Liver (tissue), 9 donors: ENCODE data around the gene FOLR1. TPM values are rescaled to one million over a fixed set of nuclear protein-coding genes. Genes with fewer than 3 reads are reported as not detected.

Source experiments
- DNase-seq: peaks from one replicate; pipeline ENCODE4 v3.0.0-alpha.2; 2017; ENCODE audit warnings: low spot score
- H3K27ac ChIP-seq, 2 donors: one replicate each; pipeline ENCODE4 v1.7.0; 2013; ENCODE audit warnings: inconsistent platforms in 2 of 2, low read length in 2 of 2, control low read depth in 1 of 2, low read depth in 1 of 2, mild to moderate bottlenecking in 1 of 2
- H3K27me3 ChIP-seq, 4 donors: one replicate each; pipeline versions ENCODE4 v1.6.1 to v1.7.0; 2013; ENCODE audit warnings: low read length in 3 of 4, inconsistent platforms in 1 of 4, mild to moderate bottlenecking in 1 of 4, moderate library complexity in 1 of 4; ENCODE audit not compliant: control insufficient read depth in 4 of 4, insufficient read depth in 4 of 4
- H3K36me3 ChIP-seq, 4 donors: one replicate each; pipeline versions ENCODE4 v1.6.1 to v1.7.0; 2013; ENCODE audit warnings: low read length in 3 of 4, mild to moderate bottlenecking in 3 of 4, low read depth in 1 of 4, moderate library complexity in 1 of 4; ENCODE audit not compliant: control insufficient read depth in 4 of 4, insufficient read depth in 3 of 4
- H3K4me1 ChIP-seq, 4 donors: one replicate each; pipeline versions ENCODE4 v1.6.1 to v1.7.0; 2013; ENCODE audit warnings: low read length in 3 of 4, mild to moderate bottlenecking in 3 of 4, moderate library complexity in 1 of 4; ENCODE audit not compliant: control insufficient read depth in 4 of 4, insufficient read depth in 4 of 4
- H3K4me3 ChIP-seq, 3 donors: one replicate each; pipeline versions ENCODE4 v1.6.1 to v1.7.0; 2013; ENCODE audit warnings: low read length in 3 of 3, control low read depth in 1 of 3, low read depth in 1 of 3, mild to moderate bottlenecking in 1 of 3
- H3K9ac ChIP-seq, 2 donors: one replicate each; pipeline ENCODE4 v1.7.0; 2013; ENCODE audit warnings: low read length in 2 of 2, mild to moderate bottlenecking in 2 of 2, moderate library complexity in 2 of 2, control low read depth in 1 of 2, low read depth in 1 of 2
- H3K9me3 ChIP-seq, 4 donors: one replicate each; pipeline versions ENCODE4 v1.6.1 to v1.7.0; 2013; ENCODE audit warnings: low read length in 3 of 4; ENCODE audit not compliant: control insufficient read depth in 4 of 4
- EGR1 ChIP-seq, 2 donors: IDR thresholded peaks; 2 replicates each; pipeline ENCODE4 v1.6.1; 2016 to 2018; ENCODE audit warnings: antibody characterized with exemption in 2 of 2, low read depth in 2 of 2
- FOXA1 ChIP-seq: IDR thresholded peaks from 2 replicates; pipeline ENCODE4 v1.6.1; 2016; ENCODE audit warnings: antibody characterized with exemption
- FOXA2 ChIP-seq: IDR thresholded peaks from 2 replicates; pipeline ENCODE4 v1.6.1; 2016; ENCODE audit warnings: antibody characterized with exemption
- GABPA ChIP-seq, 2 donors: IDR thresholded peaks in 1 of 2; conservative IDR thresholded peaks in 1 of 2; 2 replicates each; pipeline ENCODE4 v1.6.1; 2016; ENCODE audit warnings: antibody characterized with exemption in 2 of 2, mild to moderate bottlenecking in 1 of 2, moderate library complexity in 1 of 2
- HNF4A ChIP-seq, 2 donors: conservative IDR thresholded peaks; 2 replicates each; pipeline ENCODE4 v1.6.1; 2016; ENCODE audit warnings: antibody characterized with exemption in 2 of 2, mild to moderate bottlenecking in 2 of 2
- HNF4G ChIP-seq: IDR thresholded peaks from 2 replicates; pipeline ENCODE4 v1.6.1; 2016; ENCODE audit warnings: antibody characterized with exemption
- JUND ChIP-seq, 2 donors: IDR thresholded peaks; 2 replicates each; pipeline ENCODE4 v1.6.1; 2016; ENCODE audit warnings: antibody characterized with exemption in 2 of 2
- NR2F2 ChIP-seq: IDR thresholded peaks from 2 replicates; pipeline ENCODE4 v1.6.1; 2016; ENCODE audit warnings: antibody characterized with exemption
- RAD21 ChIP-seq, 2 donors: IDR thresholded peaks; 2 replicates each; pipeline ENCODE4 v1.6.1; 2016; ENCODE audit warnings: antibody characterized with exemption in 2 of 2, mild to moderate bottlenecking in 2 of 2
- RXRA ChIP-seq, 2 donors: IDR thresholded peaks; 2 replicates each; pipeline ENCODE4 v1.6.1; 2017 to 2018; ENCODE audit warnings: antibody characterized with exemption in 2 of 2, mild to moderate bottlenecking in 1 of 2
- SP1 ChIP-seq: IDR thresholded peaks from 2 replicates; pipeline ENCODE4 v1.6.1; 2018; ENCODE audit warnings: antibody characterized with exemption, mild to moderate bottlenecking
- TAF1 ChIP-seq: conservative IDR thresholded peaks from 2 replicates; pipeline ENCODE4 v1.6.1; 2016; ENCODE audit warnings: antibody characterized with exemption, mild to moderate bottlenecking
- YY1 ChIP-seq: IDR thresholded peaks from 2 replicates; pipeline ENCODE4 v1.6.1; 2016; ENCODE audit warnings: antibody characterized with exemption, mild to moderate bottlenecking
- WGBS: extraction: QIAGEN DNeasy Blood & Tissue Kit; methylation state at CpG from one replicate; pipeline ENCODE4 v1.1.7; 2013; 5-methylcytosine and 5-hydroxymethylcytosine counted together
- polyA plus RNA-seq, 2 donors: library from polyadenylated mRNA; stranded (reverse) in 1 of 2; unstranded in 1 of 2; fragments of 200-250 nt in 1 of 2; fragments of >200 nt in 1 of 2; fragmentation: Nextera tagmentation in 1 of 2; extraction: Ambion mirVana in 1 of 2; gene quantifications; one replicate each; pipeline versions ENCODE4 v1.2.1 to v1.2.3, GENCODE V29; 2013 to 2015
- total RNA-seq, 2 donors: library from RNA; depleted of rRNA; stranded (reverse); fragments of >200 nt; gene quantifications; one replicate each; pipeline ENCODE4 v1.2.3, GENCODE V29; 2014
- TF ChIP-seq, protein P1 (sequence below): IDR thresholded peaks from 2 replicates; pipeline ENCODE4 v1.6.1; 2016; ENCODE audit warnings: antibody characterized with exemption
- TF ChIP-seq, protein P2 (sequence below): fragments of 150-350 bp; IDR thresholded peaks from 2 replicates; pipeline ENCODE4 v1.5.1; 2017; ENCODE audit warnings: improper control_type of control experiment, low read depth, low read length; ENCODE audit not compliant: missing input control
- TF ChIP-seq, protein P3 (sequence below): IDR thresholded peaks from 2 replicates; pipeline ENCODE4 v1.6.1; 2016; ENCODE audit warnings: antibody characterized with exemption
- TF ChIP-seq, protein P4 (sequence below): IDR thresholded peaks from 2 replicates; pipeline ENCODE4 v1.6.1; 2016; ENCODE audit warnings: antibody characterized with exemption
- TF ChIP-seq, protein P5 (sequence below): IDR thresholded peaks from 2 replicates; pipeline ENCODE4 v1.6.1; 2016; ENCODE audit warnings: antibody characterized with exemption, mild to moderate bottlenecking
- donor health status: healthy.
- donor health status: healthy.
- donor health status: healthy.
- donor health status: healthy.
- donor health status: healthy.

FOLR1 gene
- total and polyA plus RNA-seq, 4 donors = 0.06 to 0.21 (median 0.09) TPM; not detected in 1

DNA sequence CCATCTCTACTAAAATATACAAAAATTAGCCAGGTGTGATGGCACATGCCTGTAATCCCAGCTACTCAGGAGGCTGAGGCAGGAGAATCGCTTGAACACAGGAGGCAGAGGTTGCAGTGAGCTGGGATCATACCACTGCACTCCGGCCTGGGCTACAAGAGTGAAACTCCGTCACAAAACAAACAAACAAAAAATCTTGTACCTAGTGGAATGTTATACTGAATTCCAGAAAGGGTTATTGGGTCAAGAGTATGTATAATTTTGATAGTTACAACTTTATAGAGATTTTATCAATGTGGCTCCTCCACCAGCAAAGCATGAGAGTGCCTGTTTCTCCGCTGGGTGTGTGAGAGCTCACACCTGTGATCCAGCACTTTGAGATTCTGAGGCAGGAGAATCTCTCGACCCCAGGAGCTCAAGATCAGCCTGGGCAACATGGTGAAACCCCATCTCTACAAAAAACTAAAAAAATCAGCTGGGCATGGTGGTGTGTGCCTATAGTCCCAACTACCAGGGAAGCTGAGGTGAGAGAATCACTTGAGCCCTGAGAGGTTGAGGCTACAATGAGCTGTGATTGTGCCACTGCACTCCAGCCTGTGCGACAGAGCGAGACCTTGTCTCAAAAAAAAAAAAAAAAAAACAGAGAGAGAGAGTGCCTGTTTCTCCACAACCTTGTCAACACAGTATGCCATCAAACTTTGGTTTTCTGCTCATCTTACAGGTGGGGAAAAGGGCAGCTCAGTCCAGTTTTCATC, 12.7 kb upstream of the FOLR1 start:
- TF ChIP-seq JUND (IDR thresholded peaks at IDR 0.05) = no peak
- TF ChIP-seq, protein P1, sequence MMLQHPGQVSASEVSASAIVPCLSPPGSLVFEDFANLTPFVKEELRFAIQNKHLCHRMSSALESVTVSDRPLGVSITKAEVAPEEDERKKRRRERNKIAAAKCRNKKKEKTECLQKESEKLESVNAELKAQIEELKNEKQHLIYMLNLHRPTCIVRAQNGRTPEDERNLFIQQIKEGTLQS = no peak
- no peak for TF ChIP-seq HNF4G
- no peak for TF ChIP-seq FOXA1
- TF ChIP-seq, protein P2, sequence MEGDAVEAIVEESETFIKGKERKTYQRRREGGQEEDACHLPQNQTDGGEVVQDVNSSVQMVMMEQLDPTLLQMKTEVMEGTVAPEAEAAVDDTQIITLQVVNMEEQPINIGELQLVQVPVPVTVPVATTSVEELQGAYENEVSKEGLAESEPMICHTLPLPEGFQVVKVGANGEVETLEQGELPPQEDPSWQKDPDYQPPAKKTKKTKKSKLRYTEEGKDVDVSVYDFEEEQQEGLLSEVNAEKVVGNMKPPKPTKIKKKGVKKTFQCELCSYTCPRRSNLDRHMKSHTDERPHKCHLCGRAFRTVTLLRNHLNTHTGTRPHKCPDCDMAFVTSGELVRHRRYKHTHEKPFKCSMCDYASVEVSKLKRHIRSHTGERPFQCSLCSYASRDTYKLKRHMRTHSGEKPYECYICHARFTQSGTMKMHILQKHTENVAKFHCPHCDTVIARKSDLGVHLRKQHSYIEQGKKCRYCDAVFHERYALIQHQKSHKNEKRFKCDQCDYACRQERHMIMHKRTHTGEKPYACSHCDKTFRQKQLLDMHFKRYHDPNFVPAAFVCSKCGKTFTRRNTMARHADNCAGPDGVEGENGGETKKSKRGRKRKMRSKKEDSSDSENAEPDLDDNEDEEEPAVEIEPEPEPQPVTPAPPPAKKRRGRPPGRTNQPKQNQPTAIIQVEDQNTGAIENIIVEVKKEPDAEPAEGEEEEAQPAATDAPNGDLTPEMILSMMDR = no peak
- TF ChIP-seq RXRA (IDR thresholded peaks at IDR 0.05) = no peak
- no peak for TF ChIP-seq YY1
- no peak for TF ChIP-seq SP1
- TF ChIP-seq NR2F2 = no peak
- H3K9ac ChIP-seq = no peak overlapping the region
- no peak for DNase-seq
- H3K27me3 ChIP-seq = no peaks in the 10 kb centered on the region
- 78% methylated on average over 7 of the region's 7 CpGs for WGBS
- H3K4me1 ChIP-seq = no peaks in the 10 kb centered on the region
- H3K36me3 ChIP-seq = no peaks in the 10 kb centered on the region
- no peak overlapping the region for H3K27ac ChIP-seq
- H3K9me3 ChIP-seq = no peaks in the 10 kb centered on the region
- H3K4me3 ChIP-seq = no peak overlapping the region

DNA sequence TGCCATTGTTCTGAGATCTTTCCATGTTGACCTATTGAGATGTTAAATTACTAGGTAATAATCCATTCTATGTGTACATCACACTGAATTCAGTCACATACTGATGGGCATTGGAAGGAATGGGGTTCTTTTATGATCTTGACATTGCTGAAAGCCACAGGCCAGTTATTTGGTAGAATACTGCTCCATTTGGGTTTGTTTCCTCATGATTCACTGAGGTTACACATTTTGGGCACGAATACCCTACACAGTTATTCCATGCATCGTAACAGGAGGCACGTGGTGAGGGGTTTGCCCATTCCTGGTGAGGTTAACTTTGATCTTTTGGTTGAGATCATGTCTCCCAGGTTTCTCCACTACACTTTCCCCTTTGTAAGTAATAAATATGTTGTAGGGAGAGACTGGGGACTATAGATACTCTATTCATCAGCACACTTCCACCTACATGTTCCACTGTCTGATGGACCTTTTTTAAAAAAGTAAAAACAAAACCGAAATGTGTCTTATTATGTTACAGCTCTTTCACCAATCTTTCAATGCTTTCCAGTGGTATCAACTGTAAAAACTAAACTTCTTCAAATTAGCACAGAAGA, 12.0 kb upstream of the FOLR1 start:
- H3K36me3 ChIP-seq = no peaks in the 10 kb centered on the region
- WGBS = 79% methylated on average over 4 of the region's 4 CpGs
- H3K4me1 ChIP-seq = no peaks in the 10 kb centered on the region
- no peaks in the 10 kb centered on the region for H3K27me3 ChIP-seq
- H3K4me3 ChIP-seq = no peak overlapping the region
- H3K9me3 ChIP-seq = no peaks in the 10 kb centered on the region
- no peak overlapping the region for H3K27ac ChIP-seq
- TF ChIP-seq SP1 (no peak), FOXA1 (no peak), HNF4A (conservative IDR thresholded peaks at IDR 0.05) (no peak), TAF1 (no peak), FOXA2 (no peak), YY1 (no peak), GABPA (IDR thresholded peaks at IDR 0.05 in 1 of 2, conservative IDR thresholded peaks at IDR 0.05 in 1 of 2) (no peak), HNF4G (no peak), RXRA (IDR thresholded peaks at IDR 0.05) (no peak), NR2F2 (no peak), RAD21 (IDR thresholded peaks at IDR 0.05) (no peak), EGR1 (IDR thresholded peaks at IDR 0.05; ENCODE audit: low read depth in 2 of 2) (no peak), JUND (IDR thresholded peaks at IDR 0.05) (no peak)
- TF ChIP-seq, protein P2 = no peak
- TF ChIP-seq, protein P3, sequence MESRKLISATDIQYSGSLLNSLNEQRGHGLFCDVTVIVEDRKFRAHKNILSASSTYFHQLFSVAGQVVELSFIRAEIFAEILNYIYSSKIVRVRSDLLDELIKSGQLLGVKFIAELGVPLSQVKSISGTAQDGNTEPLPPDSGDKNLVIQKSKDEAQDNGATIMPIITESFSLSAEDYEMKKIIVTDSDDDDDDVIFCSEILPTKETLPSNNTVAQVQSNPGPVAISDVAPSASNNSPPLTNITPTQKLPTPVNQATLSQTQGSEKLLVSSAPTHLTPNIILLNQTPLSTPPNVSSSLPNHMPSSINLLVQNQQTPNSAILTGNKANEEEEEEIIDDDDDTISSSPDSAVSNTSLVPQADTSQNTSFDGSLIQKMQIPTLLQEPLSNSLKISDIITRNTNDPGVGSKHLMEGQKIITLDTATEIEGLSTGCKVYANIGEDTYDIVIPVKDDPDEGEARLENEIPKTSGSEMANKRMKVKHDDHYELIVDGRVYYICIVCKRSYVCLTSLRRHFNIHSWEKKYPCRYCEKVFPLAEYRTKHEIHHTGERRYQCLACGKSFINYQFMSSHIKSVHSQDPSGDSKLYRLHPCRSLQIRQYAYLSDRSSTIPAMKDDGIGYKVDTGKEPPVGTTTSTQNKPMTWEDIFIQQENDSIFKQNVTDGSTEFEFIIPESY = no peak
- TF ChIP-seq, protein P4, sequence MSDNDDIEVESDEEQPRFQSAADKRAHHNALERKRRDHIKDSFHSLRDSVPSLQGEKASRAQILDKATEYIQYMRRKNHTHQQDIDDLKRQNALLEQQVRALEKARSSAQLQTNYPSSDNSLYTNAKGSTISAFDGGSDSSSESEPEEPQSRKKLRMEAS = no peak
- TF ChIP-seq, protein P5, sequence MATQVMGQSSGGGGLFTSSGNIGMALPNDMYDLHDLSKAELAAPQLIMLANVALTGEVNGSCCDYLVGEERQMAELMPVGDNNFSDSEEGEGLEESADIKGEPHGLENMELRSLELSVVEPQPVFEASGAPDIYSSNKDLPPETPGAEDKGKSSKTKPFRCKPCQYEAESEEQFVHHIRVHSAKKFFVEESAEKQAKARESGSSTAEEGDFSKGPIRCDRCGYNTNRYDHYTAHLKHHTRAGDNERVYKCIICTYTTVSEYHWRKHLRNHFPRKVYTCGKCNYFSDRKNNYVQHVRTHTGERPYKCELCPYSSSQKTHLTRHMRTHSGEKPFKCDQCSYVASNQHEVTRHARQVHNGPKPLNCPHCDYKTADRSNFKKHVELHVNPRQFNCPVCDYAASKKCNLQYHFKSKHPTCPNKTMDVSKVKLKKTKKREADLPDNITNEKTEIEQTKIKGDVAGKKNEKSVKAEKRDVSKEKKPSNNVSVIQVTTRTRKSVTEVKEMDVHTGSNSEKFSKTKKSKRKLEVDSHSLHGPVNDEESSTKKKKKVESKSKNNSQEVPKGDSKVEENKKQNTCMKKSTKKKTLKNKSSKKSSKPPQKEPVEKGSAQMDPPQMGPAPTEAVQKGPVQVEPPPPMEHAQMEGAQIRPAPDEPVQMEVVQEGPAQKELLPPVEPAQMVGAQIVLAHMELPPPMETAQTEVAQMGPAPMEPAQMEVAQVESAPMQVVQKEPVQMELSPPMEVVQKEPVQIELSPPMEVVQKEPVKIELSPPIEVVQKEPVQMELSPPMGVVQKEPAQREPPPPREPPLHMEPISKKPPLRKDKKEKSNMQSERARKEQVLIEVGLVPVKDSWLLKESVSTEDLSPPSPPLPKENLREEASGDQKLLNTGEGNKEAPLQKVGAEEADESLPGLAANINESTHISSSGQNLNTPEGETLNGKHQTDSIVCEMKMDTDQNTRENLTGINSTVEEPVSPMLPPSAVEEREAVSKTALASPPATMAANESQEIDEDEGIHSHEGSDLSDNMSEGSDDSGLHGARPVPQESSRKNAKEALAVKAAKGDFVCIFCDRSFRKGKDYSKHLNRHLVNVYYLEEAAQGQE = no peak
- TF ChIP-seq, protein P1 = no peak
- H3K9ac ChIP-seq = no peak overlapping the region
- DNase-seq = no peak
